NCI-H1092 treated with DMSO at 0.1 percent for 48 hours (cell line): Measurements from ENCODE around the gene ZNF638.

Experiments
- DNase-seq: peaks from one replicate; lab custom pipeline; 2025; lab: John Stamatoyannopoulos, UW

ZNF638 gene

DNA sequence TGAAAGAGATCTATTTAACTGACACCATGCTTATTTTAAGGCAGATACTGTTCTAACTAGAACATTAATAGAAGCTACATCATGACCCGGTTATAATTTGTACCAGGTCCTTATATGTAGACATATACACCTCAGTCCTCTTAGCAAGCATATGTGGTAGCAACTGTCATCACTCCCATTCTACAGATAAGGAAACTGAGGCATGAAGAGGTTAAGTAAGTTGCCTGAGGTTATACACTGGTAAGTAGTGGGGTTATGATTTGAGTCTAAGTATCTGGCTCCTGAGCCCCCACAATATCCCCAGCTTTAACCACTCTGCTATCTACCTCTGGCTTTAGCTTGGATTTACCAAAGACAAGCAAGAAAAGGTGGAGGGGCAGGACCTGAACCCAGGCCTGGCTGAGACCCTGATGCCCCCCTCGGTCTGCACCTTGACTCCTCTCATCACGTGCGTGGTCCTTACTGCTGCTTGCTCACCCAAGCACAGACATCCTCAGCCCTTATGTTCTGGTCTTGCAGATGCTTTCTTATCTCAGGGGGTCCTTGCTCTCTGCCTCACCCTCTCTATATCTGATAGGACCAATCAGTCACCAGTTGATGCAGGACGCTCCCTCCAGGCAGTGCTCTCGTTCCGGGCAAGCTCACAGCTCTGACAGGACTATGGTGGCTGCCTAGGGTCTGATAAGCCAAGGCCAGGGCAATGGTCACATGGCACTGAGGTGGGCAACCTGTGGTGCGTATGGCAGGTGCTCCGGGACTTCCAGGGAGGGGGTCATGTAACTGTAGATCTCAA is 125.7 kb downstream of the ZNF638 start:
- DNase-seq = no peak

DNA sequence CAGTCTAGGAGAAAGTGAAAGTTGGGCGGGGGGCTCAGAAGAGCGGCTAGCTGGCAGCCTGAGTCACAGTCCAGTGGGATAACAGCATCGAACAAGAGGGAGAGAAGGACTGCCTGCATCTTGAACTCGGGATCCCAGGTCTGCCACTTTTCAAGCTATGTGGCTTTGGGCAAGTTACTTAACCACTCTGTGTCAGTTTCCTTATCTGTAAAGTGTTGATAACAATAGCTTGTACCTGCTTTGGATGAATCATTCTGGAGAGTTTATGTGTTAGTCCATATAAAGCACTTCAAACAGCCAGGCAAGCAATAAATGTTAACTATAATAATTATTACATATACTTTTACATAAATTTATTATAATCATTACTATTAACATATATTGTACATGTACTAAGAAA is 126.3 kb downstream of the ZNF638 start:
- no peak for DNase-seq

DNA sequence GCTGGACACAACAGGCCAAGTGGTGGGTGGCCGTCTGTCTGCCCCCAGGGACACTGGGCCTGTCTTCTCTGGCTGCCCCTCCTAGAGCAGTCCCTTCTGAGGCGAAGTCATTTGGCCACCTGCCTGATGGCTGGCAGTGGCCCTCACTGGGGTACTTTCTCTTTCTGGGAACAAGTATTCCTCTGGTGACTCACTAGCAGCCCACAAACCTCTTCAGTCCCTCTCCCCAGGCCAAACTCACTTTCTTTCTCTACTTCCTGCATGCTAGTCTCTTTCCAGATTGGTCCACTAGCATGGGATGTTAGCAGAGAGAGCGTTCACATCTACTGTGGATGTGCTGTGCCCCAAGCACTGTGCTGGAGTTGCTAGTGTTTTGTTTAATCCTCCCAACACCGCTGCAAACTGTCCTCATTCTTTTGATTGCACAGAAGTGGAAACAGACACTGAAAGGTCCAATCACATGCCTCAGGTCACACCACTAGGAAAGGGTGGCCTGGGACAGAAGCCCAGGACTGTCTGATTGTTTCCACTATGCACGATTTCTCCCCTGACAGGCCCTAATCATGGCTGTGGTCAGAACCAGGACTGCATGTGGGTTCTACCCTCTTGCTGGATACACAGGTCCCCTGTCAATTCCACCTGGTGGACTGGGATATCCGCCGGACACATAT is 127.0 kb downstream of the ZNF638 start:
- no peak for DNase-seq

DNA sequence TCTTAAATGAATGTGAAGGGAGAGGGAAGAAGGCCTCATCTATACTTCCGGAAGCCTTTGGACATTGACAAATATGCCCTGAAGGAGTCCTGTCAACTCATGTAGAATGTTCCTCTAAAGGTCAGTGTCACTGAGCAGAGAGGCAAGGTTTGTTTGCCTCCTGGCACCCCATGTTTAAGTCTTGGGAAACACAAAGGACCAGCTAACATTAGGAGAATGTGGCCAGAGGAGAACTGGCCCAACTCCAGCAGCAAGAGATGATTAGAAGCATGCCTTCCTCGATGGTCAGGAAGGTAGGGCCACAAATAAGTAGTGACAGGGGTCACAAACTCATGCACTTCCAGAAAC is 127.5 kb downstream of the ZNF638 start:
- DNase-seq = no peak

DNA sequence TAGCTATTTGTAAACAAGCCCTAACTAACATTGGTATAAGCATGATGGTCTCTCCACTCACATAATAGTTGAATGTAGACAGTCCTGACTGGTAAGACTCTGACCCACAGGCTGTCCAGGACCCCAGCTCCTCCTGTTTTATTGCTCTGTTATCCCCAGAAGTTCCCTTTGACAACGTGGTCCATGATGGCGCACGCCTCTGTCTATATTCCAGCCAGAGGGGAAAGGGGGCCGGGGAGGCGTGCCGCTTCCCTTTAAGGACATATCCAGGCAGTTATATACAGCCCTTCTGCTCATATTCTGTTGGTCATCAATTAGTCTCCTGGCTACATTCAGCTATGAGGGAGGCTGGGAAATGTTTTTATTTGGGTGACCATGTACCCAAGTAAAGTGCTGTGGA is 128.5 kb downstream of the ZNF638 start:
- no peak for DNase-seq

DNA sequence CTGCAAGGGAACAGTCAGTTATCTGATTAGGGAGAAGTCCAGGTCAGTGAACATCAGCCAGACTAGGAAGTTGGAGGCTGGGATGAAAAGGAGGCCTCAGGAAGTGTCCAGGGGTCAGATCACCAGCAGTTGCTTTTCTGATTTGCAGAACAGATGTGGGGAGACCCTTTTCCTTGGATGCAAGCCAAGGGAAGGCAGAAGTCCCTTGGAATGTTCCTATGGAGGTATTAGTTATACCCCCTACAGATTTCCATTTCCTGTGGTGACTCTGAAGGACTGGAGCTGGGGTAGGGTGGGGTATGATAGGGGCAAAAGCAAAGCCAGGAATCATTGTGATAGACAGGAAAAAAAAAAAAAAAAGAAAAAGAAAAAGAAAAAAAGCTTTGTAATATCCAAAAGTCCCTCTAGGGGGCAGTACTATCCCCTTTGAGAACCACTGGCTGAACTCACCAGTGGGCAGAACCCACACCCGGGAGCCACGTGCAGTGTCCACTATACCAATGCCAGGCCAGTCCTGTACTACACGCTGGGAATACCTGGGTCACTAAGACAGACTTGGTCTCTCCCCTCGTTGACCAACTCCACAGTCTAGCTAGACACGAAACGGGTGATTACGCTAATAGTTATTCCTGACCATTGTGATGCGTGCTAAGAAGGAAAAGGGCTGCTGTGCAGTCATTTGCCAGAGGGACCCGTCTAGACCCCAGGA is 129.2 kb downstream of the ZNF638 start:
- DNase-seq = peak; percentile 9

DNA sequence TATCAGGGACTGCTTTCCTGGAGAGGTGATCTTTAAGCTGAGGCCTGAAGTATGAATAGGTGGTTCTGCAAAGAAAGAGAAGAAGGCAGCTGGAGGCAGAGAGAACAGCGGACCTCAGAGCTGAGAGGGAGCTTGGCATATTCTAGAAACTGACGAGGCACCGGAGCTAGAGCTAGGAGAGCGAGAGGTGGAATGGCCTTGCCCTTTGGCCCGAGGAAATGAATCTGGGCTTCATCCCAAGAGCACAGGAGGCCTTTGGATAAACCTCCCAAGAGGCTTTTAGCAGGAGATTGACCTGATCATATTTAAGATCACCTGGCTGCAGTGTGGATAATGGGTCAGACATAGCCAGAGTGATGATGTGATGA is 129.7 kb downstream of the ZNF638 start:
- DNase-seq = no peak

DNA sequence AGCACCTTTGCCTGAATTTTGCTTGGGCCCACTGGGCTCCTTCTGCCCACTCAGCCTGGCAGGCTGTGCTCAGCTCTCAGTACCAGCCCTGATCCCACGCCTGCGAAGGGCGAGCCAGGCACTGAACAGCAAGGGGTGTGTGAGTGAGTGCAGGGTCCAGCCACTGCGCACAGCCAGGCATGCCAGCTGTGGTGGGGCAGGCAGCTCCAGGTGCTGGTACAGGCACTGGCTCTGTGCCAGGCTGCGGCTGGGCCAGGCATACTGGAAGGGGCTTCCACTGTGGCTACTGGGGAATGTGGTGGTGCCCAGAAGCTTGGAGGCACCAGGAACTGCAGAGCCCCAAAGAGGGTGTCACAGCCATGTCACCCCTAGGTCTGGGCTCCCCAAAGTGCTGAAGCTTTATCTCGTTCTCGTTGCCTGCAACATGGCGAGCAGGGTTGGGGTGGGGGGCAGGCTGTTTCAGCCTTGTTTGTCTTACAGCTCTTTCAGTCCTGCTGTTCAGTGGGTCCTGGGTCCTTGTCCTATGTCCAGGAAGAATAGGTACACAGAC is 130.5 kb downstream of the ZNF638 start:
- no peak for DNase-seq

DNA sequence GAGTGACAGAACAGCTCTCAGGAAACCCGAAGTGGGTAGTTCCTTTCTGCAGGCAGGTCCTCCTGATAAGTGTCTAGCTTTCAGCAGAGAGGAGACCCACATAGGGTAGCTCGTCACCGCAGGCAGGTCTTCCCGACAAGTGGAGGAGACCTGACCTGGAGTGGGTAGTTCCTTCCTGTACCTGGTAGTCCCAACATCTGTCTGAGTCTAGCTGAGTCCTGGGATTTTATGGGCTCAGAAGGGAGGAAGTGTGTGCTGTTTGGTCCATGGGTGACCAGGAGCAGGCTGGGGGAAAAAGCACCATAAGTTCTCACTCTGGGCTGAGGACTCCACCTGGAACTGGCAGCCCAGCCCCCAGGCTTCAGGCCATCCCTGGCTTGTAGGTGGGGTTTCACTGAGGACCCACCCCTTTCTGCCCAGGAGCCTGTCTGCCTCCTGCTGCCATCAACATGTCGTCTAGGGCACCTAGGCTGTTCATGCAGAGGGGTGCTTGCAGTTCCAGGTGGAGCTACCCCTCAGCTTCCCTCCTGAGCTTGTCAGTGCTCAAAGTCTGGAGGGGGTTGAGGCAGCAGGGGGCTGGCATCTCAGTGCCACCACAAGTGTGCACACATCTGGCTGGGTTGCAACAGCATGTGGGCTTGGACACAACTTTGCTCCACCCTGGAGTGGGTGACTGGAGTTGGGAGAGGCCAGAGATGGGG is 131.2 kb downstream of the ZNF638 start:
- DNase-seq = no peak

DNA sequence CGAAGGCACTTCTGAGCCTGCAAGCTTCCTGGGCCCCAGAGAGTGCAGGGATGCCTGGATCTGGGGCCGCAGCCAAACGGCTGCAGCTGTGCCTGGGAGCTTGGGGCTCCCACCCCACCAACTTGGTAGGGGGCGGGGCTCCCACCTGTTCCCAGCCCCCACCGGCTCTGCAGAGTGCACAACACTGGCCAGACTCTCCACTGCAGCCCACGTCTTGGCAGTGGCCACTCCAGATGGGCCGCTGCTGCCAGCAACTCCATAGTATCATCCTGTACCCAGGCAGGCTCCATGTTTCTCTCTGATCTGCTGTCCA is 131.7 kb downstream of the ZNF638 start:
- no peak for DNase-seq

DNA sequence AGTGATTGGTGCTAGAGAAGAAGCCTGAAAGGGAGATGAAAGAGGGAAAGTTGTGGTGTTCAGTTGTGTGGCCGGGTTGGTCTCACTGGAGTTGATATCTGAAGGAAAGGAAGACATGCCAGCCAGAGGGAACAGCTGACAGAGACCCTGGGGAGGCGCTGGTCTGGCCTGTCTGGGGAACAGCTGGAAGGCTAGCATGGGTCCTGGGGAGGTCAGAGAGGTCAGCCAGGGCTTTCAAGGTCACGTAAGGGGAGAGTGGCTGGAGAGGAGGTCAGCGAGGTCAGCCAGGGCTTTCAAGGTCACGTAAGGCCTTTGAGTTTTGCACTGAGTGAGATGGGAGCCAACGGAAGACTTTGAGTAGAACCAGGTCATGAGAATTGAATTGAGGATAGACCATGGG is 132.8 kb downstream of the ZNF638 start:
- DNase-seq = no peak

DNA sequence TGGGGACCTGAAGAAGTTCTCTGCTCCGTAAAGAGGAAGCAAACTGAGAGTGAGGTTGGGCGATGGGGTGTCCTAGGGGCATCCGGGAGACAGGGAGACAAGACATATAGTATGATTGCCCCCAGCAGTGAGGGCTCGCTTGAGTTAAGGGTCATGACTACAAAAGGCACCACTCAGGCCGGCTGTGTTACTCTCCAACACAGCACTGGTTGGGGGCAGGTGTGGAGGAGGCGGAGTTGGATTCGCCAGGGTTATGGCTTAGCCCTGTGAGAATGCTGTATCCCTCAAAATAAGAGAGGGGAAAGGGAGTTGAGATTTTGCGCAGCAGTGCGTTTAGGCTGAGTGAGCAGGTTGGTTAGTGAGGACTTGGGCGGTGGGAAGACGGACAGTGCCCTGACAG is 133.8 kb downstream of the ZNF638 start:
- no peak for DNase-seq

DNA sequence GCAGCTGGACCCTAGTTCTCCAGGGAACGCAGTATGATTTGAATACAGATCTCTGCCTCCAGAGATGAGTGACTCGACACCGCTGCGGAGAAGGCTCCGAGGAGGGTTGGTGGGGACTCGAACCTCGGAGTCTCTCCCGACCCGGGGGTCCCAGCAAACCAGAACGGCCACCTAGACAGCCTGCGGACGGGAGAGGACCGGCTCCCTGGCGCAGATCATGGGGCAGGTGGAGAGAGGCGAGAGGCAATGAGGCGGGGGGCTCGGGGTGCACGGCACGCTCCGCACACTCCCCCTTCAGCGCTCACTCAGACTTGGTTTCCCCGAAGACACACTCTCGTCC is 134.3 kb downstream of the ZNF638 start:
- DNase-seq = no peak

DNA sequence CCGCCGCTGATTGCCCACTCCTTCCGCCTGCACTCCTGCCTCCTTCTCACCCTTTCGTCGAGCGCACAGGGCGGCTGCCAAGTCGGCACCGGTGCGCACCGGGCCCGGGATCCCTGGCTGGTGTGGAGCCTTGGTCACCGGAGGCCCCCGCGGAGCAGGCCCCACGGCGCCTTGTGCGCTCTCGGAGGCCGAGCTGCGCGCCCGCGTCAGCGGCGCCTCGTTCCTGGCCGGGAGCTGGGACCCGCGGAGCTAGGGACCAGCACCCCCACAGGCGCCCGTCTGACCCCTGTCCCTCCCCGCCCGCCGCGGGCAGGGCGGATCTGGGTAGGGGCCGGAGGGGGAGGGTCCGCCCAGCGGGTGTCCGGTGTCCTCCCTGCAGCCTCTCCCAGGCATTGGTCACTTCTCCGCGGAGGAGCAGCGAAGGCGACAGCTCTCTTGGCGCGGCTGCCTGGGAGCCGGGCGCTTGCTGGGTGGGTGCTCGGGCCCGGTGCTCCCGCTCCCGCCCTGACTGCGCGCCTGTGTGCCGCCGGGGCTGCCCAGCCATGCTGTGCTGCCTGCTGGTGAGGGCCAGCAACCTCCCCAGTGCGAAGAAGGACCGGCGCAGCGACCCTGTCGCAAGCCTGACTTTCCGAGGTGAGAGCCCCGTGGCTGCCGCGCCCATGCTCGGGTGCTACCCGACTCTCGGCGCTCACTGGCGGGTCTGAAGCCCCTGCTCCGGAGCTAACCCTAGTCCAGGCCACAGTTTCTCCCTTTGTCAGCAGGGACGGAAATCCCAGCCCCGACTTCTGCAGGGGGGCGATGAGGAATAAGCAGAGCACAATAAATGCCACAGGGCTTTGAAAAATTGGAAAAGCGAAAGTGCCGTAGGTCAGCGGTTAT is 135.0 kb downstream of the ZNF638 start:
- DNase-seq = no peak

DNA sequence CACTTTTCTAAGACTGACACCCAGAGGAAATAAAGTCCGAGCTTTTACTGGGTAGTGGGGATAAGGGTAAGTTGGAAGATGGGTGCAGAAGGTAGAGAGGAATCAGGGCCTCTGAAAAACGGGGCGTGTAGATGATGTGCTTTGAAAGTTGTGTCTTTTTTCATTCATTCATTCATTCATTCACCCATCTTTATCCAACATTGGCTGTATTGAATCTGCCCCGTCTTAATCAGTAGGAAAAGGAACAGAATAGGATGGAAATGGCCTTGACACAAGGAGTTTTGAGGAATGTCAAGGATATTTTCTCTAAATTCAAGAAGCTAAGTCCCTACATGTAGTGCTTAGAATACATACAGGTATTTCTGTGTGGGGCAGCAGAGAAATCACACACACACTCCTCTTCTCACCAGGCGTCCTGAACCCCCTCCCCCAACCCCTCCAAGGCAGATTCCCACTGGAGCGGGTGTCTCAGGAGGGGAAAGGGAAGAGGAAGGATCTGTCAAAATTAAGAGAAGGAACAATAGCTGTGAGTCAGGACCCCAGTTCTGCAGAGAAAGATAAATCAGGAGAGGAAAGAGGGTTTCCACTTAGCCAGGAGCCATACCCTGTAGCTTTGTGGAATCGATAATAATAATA is 135.7 kb downstream of the ZNF638 start:
- no peak for DNase-seq

DNA sequence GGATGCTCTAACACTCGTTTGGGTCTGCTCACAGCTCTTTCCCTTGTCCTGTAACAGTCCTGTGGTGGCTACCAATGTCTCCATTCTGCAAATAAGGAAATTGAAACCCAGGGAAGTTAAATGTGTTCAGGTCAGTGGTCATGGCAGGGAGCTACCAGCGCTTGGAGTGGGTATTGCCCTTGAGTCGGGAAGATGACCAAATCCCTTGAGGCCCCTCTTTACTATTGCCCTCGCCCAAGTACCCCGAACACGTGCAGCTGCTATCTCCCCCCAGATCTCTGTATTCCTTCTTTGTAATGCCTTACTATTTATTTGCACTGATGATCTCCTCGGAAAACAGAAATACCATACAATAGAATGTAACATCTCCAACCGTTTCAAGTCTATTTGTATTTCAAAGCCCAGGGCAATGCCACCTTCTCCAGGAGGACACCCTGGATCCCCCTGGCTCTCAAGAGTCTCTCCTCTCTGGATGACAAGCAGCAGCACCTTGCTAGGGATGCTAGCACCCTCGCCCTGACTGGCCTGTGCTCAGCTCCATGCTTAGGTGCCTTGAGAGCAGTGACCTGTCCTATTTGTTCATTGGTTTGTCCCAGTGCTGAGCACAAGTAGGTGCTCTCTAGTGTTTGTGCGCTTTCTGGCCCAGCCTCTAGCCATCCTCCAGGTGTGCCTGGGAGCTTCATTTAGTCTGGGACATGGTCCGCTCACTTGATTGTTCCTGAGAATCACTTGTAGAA is 136.9 kb downstream of the ZNF638 start:
- no peak for DNase-seq

DNA sequence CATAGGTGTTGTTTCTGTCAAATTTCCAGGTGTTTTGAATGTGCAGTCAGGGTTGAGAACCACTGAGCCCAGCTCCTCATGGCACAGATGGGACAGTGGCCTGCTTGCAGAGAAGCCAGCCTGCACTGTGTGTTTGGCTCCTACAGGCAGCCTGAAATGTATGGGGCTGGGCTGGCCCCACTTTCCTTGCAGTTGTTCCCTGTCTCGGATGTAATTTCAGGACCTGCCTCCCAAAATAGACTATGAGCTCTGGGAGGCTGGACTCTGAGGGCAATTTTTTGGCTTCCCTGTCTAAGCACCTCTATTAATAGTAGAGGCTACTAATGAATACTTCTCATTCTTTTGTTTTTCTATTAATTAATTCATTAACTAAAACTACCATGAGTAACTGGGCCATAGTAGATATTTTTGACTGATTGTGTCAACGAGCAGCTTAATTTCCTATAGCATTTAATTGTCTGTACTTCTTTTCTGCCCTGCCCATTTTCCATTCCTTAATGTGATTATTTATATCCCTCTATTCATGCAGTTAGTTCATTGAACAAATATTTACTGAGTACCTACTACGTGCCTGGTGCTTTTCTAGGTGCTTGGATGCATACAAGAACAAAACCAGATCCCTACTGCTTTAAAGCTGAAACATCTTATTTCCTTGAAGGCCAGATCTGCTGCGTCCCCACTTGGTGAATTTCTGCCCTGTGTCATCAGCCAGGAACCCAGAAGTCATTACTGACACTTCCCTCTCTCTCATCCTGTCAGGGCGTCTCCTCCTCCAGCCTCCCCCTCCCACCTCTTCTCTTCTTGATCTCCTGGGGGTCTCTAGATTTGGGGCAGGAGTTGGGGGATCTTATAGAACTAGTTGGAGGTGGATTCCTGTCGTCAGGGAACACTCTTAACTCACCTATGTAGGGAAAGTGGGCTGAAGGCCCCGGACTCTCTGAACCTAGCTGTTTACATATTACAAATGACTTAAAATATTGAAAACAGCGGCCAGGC is 138.1 kb downstream of the ZNF638 start:
- no peak for DNase-seq

DNA sequence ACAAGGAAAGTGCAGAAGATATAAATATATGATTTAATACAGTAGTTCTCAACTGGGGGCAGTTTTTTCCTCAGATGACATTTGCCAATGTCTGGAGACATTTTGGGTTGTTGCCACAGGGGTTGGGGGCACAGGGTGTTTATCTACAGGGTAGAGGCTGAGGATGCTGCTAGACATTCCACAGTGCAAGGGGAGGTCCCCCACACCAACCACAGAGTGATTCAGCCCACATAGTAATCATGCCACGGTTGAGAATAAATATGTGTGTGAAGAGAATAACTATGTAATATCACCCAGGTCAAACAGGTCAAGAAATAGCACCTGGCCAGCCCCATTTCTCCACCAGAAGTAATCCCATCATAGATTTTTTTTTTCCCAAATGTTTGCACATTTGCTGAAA is 139.7 kb downstream of the ZNF638 start:
- DNase-seq = no peak

DNA sequence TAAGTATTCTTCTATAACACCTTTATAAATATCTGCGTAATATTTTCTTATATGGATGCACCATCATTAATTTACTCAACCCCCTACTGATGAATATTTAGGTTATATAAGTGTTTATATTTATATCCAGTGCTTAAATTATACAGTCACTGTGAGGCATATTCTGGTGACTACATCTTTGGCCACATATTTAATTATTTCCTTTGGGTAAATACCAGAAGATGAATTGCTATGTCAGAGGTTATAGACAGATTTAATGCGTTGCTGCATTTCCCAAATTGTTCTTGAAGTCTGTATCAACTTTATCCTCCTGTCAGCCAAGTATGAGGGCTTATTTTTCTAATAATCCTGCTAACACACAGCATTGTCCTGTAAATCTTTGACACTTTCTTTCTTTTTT is 140.4 kb downstream of the ZNF638 start:
- no peak for DNase-seq
